Epidermal melanocyte (primary cell): ENCODE measurements around the gene ZBTB8OS.
"Not testable (repeated sequence)": the region's sequence is repeated elsewhere in the genome, so short reads cannot be mapped to it uniquely, and the experiment has no call there.

ENCODE experiments used
- DNase-seq: peaks from one replicate; pipeline ENCODE4 v3.0.0; 2011; ENCODE audit warnings: low spot score; ENCODE audit not compliant: insufficient read length

ZBTB8OS gene

GRCh38 chr1:32650752-32651460 lies 556 bp upstream of the ZBTB8OS start, which contains the start of gene RBBP4:
Gene RBBP4 (plus strand): TSS chr1:32651208. CDS start chr1:32651307, 99 bp downstream.
- DNase-seq: peak; percentile 96

GRCh38 chr1:32647308-32648134 lies 2.8 kb downstream of the ZBTB8OS start:
- no peak for DNase-seq

GRCh38 chr1:32644426-32644825 lies 5.9 kb downstream of the ZBTB8OS start:
- no peak for DNase-seq

- not testable (repeated sequence) for DNase-seq
Observed at GRCh38 chr1:32642292-32642827, 8.0 kb downstream of the ZBTB8OS start.

- DNase-seq: no peak
Observed at GRCh38 chr1:32639489-32640075, 10.8 kb downstream of the ZBTB8OS start.

GRCh38 chr1:32636914-32637645 lies 13.3 kb downstream of the ZBTB8OS start:
- no peak for DNase-seq

GRCh38 chr1:32635508-32636277 lies 14.7 kb downstream of the ZBTB8OS start:
- no peak for DNase-seq

- DNase-seq: no peak
Observed at GRCh38 chr1:32632829-32633228, 17.5 kb downstream of the ZBTB8OS start.

GRCh38 chr1:32630173-32630572 lies 20.2 kb downstream of the ZBTB8OS start:
- not testable (repeated sequence) for DNase-seq

GRCh38 chr1:32627596-32628162 lies 22.7 kb downstream of the ZBTB8OS start:
- DNase-seq: no peak

- DNase-seq: no peak
Observed at GRCh38 chr1:32626176-32626575, 24.2 kb downstream of the ZBTB8OS start.

GRCh38 chr1:32623775-32624174 lies 26.6 kb downstream of the ZBTB8OS start:
- no peak for DNase-seq

- DNase-seq: no peak
Observed at GRCh38 chr1:32622806-32623681, 27.3 kb downstream of the ZBTB8OS start.

GRCh38 chr1:32622205-32622604 lies 28.1 kb downstream of the ZBTB8OS start:
- DNase-seq: no peak

- DNase-seq: peak; percentile 14
Observed at GRCh38 chr1:32619701-32620485, 30.5 kb downstream of the ZBTB8OS start.

GRCh38 chr1:32618673-32619221 lies 31.6 kb downstream of the ZBTB8OS start:
- DNase-seq: no peak

- no peak for DNase-seq
Observed at GRCh38 chr1:32613472-32613871, 36.9 kb downstream of the ZBTB8OS start.
